ENCODE results near the gene COL6A2. TPM values are rescaled to one million over a fixed set of nuclear protein-coding genes. Genes with fewer than 3 reads are reported as not detected.

The COL6A2 gene
- total RNA-seq, 1 donor from 2014 or later = 933 TPM

DNA sequence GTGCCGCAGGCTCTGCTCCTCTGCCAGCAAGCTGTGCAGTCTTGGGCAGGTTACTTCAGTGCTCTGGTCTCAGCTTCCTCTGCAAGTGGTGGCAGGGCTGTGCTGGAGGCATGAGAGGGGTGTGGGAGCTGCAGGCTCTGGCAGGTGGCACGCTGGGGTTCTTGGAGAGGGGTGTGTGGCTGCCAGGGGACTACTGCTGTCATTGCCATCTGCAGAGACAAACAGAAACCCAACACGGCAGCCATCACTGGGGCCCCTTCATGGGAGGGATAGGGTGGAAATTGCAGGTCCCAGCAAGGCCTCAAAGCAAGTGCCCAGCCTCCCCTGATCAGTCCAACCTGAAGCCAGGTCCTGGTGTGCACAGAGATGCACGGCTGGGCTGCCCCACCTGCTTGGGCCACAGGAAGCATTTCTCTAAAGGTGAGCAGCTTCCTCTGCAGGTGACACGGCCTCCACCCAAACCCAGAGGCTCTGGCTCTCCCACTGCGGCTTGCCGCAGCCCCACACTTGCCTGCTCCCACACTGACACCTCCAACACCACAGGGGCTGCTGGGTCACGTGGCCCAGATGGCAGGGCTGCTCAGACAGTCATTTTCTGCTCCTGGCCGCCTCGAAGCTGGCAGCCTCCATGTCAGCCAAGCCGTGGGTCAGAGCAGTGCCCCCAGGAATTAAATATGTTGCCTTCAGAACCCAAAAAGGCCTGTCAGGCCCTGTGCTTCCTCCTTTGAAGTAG lies 4.1 kb upstream of the COL6A2 start:
- TF ChIP-seq, protein P1, sequence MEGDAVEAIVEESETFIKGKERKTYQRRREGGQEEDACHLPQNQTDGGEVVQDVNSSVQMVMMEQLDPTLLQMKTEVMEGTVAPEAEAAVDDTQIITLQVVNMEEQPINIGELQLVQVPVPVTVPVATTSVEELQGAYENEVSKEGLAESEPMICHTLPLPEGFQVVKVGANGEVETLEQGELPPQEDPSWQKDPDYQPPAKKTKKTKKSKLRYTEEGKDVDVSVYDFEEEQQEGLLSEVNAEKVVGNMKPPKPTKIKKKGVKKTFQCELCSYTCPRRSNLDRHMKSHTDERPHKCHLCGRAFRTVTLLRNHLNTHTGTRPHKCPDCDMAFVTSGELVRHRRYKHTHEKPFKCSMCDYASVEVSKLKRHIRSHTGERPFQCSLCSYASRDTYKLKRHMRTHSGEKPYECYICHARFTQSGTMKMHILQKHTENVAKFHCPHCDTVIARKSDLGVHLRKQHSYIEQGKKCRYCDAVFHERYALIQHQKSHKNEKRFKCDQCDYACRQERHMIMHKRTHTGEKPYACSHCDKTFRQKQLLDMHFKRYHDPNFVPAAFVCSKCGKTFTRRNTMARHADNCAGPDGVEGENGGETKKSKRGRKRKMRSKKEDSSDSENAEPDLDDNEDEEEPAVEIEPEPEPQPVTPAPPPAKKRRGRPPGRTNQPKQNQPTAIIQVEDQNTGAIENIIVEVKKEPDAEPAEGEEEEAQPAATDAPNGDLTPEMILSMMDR (IDR thresholded peaks at IDR 0.05; ENCODE audit: unreplicated experiment) = no peak
- no peak for DNase-seq (ENCODE audit: low spot score in 2 of 2, unreplicated experiment in 2 of 2)
- Mint-ChIP-seq H3K27me3 (ENCODE audit: low read depth) (peaks cover 4% of the 10 kb centered on the region), H3K4me1 (peaks cover 3% of the 10 kb centered on the region), H3K36me3 (peaks cover 3% of the 10 kb centered on the region), H3K4me3 (no peak overlapping the region), H3K9me3 (peaks cover 13% of the 10 kb centered on the region), H3K27ac (no peak overlapping the region)

DNA sequence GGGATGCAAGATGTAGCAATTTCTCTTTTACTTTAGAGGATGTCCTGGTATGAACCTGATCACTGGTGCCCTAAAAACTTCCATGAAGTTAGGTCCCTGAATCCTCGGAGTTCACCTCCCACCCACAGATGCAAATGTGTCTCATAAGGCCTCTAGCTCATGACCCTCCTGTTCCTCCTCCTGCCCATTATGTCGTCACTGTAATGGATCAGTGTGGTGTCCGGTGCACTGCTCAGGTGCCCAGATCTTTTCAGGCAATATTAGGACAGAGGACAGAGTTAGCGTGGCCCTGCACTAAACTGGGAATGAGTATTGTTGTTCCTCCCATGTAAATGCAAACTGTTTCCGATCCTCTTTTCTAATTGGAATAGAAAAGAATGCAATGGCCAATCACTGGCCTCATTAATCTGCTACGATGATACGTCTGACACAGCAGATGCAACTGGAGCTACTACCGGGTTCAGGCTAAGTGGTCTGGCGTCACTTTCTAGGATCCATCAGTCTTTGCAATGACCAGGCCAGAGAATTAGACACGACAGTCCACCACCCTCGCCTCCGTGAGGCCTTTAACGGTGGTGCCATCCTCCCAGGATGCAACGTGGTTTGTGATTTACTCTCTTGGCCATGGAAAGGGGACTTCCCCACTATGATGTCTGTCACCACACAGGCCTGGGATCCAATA lies 3.4 kb upstream of the COL6A2 start:
- DNase-seq (ENCODE audit: low spot score in 2 of 2, unreplicated experiment in 2 of 2) = no peak
- Mint-ChIP-seq H3K9me3 (peaks cover 11% of the 10 kb centered on the region), H3K27me3 (ENCODE audit: low read depth) (peaks cover 10% of the 10 kb centered on the region), H3K4me3 (no peak overlapping the region), H3K36me3 (peaks cover 3% of the 10 kb centered on the region), H3K27ac (no peak overlapping the region), H3K4me1 (peaks cover 3% of the 10 kb centered on the region)
- TF ChIP-seq, protein P1 (IDR thresholded peaks at IDR 0.05; ENCODE audit: unreplicated experiment) = no peak

DNA sequence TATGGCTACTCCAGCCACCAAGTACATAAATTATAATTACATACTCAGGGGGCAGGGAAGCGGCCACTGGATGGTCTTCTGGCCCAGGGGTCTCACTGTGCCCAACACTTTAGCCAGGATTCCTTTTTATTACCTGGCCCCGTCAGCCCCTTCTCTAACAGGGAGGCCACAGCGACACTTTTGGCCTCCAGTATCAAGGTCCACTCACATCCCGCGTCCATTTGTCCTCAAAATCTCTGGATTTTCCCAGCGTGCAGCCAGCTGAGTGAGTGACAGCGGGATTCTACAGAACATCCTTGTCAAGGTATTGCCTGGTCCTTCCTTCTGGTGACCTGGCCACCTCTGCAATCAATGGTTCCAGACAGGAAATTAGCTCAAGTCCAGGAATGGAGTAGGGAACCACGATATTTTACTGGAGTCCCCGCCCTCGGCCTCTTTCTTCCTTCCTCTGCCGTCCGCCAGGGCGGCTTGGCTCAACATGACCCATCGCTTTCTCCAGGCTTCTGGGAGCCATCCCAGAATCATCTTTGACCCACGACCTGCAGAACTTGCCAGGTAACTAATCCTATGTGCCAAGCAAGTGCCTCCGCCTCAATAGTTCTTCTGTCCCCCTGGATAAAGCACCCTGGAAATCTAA lies 2.7 kb upstream of the COL6A2 start:
- peaks cover 3% of the 10 kb centered on the region for H3K36me3 Mint-ChIP-seq
- no peak for DNase-seq (ENCODE audit: low spot score in 2 of 2, unreplicated experiment in 2 of 2)
- H3K4me1 Mint-ChIP-seq = peaks cover 3% of the 10 kb centered on the region
- no peak overlapping the region for H3K4me3 Mint-ChIP-seq
- no peak overlapping the region for H3K27ac Mint-ChIP-seq
- peaks cover 16% of the 10 kb centered on the region for H3K27me3 Mint-ChIP-seq (ENCODE audit: low read depth)
- H3K9me3 Mint-ChIP-seq = peaks cover 4% of the 10 kb centered on the region
- TF ChIP-seq, protein P1 (IDR thresholded peaks at IDR 0.05; ENCODE audit: unreplicated experiment) = no peak

DNA sequence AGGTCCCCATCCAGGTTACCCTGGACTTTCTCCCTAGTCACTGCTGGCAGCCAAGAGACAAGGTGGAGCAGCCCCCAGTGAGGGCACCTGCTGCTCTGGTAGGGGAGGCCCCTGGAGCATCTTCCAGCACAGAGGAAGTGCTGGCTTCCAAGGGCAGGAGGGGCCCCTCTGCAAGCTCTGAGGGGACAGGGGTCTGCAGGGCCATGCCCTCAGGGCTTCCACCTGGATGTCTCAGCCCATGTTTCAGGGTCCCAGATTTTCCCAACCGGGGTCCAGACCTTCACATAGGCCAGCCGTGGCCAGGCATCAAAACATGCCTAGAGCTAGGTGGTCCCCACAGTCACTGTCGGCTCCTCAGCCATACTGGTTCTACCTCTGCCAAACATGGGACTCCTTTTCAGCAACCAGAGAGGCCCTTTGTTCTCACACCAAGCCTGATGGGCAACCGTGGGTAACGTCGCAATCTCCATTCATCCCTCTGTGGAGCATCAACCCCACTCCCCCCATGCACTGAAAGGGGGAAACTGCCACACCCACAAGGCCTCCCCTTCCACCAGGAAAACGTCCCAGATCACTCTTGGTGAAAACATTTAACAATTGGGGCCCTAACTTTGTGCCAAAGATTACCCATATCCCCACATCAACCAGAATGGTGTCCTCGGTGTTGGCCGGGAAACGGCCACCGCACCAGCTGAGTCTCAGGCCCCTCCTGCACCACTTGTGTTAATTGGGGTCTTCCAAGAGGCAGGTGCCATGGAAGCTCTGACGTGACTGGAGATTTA lies 1.9 kb upstream of the COL6A2 start:
- TF ChIP-seq, protein P1 (IDR thresholded peaks at IDR 0.05; ENCODE audit: unreplicated experiment) = no peak
- Mint-ChIP-seq H3K36me3 (peaks cover 8% of the 10 kb centered on the region), H3K4me3 (no peak overlapping the region)

DNA sequence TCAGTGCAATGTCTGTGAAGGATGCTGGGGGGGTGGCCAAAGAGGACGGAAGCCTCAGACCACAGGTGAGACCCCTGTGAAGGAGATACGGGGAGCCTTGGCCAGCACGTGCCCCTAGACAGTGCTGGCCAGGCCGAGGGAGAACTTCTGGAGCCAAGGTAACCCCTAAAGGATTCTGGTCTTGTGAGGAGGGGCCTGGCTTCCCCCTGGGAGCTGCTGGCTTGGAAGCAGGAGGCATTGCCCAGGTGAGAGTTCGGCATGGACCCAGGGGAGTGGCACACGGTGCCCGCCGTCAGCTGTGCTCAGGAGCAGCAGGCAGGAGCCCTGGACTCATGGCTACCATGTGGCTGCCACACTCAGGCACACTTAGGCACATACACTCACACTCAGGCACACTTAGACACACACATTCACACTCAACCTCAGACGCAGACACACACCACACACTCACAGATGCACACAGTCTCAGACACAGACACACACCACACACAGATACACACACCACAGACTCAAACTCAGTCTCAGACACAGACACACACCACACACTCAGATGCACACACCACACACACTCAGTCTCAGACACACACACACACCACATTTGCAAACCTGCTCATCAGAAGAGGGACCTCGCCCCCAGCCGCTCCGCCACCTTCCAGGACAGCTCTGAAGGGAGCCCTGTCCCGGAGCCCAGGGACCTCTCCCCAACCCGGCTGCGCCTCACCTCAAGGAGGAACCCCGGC lies 1.1 kb upstream of the COL6A2 start:
- Mint-ChIP-seq H3K27ac (peak overlapping the region; percentile 22), H3K4me1 (peaks cover 3% of the 10 kb centered on the region), H3K4me3 (peak overlapping the region; percentile 55), H3K27me3 (ENCODE audit: low read depth) (peaks cover 32% of the 10 kb centered on the region), H3K36me3 (peaks cover 14% of the 10 kb centered on the region), H3K9me3 (peaks cover 7% of the 10 kb centered on the region)
- TF ChIP-seq, protein P1 (IDR thresholded peaks at IDR 0.05; ENCODE audit: unreplicated experiment) = no peak
- no peak for DNase-seq (ENCODE audit: low spot score in 2 of 2, unreplicated experiment in 2 of 2)

More for the DNA sequence above, 1.9 kb upstream of the COL6A2 start:
- H3K4me1 Mint-ChIP-seq = peaks cover 3% of the 10 kb centered on the region
- peak in 1 of 2 experiments; percentile 31 for DNase-seq (ENCODE audit: low spot score in 2 of 2, unreplicated experiment in 2 of 2)
- H3K9me3 Mint-ChIP-seq = no peaks in the 10 kb centered on the region
- H3K27ac Mint-ChIP-seq = peak overlapping the region; percentile 5
- peaks cover 24% of the 10 kb centered on the region for H3K27me3 Mint-ChIP-seq (ENCODE audit: low read depth)

All from mesothelial cell of epicardium (in vitro differentiated cells).